Measurements from ENCODE around the gene ST3GAL2.
A peak's percentile ranks its signal among the peaks of the same experiment; 100 is the strongest.
"Not testable (repeated sequence)": the region's sequence is repeated elsewhere in the genome, so short reads cannot be mapped to it uniquely, and the experiment has no call there.

Gene ST3GAL2

DNA sequence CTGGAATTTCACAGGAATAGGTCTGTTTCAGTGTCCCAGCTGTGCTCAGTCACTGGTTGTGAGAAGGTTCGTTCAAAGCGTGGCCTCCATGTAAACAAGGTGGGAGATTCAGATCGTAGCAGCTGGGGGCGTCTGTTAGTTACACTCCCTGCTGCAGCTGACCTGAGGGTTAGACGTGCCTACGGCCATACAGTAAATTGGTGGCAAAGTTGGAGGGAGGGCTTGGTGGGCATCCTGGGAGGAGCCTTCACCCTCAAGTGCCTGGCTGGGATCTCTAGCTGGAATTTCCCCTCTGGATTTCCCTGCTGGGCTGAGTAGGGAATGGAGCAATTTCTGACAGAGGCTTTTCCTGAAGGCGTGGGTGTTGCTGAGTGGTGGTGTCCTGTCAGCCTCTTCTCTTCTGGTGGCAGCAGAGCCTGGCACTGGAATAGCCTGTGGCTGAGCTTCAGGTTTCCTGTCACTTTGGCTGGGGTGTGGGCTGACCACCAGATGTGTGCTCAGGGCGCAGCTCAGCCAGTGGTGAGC lies 21.9 kb upstream of the ST3GAL2 start:
- no peak for DNase-seq (ENCODE audit: low read depth)
- H3K4me3 ChIP-seq (ENCODE audit: control insufficient read depth, low read depth, low read length): no peak overlapping the region
- TF ChIP-seq, protein P1, sequence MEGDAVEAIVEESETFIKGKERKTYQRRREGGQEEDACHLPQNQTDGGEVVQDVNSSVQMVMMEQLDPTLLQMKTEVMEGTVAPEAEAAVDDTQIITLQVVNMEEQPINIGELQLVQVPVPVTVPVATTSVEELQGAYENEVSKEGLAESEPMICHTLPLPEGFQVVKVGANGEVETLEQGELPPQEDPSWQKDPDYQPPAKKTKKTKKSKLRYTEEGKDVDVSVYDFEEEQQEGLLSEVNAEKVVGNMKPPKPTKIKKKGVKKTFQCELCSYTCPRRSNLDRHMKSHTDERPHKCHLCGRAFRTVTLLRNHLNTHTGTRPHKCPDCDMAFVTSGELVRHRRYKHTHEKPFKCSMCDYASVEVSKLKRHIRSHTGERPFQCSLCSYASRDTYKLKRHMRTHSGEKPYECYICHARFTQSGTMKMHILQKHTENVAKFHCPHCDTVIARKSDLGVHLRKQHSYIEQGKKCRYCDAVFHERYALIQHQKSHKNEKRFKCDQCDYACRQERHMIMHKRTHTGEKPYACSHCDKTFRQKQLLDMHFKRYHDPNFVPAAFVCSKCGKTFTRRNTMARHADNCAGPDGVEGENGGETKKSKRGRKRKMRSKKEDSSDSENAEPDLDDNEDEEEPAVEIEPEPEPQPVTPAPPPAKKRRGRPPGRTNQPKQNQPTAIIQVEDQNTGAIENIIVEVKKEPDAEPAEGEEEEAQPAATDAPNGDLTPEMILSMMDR (conservative IDR thresholded peaks at IDR 0.05; ENCODE audit: control insufficient read depth, insufficient read depth, low read depth, low read length): no peak

DNA sequence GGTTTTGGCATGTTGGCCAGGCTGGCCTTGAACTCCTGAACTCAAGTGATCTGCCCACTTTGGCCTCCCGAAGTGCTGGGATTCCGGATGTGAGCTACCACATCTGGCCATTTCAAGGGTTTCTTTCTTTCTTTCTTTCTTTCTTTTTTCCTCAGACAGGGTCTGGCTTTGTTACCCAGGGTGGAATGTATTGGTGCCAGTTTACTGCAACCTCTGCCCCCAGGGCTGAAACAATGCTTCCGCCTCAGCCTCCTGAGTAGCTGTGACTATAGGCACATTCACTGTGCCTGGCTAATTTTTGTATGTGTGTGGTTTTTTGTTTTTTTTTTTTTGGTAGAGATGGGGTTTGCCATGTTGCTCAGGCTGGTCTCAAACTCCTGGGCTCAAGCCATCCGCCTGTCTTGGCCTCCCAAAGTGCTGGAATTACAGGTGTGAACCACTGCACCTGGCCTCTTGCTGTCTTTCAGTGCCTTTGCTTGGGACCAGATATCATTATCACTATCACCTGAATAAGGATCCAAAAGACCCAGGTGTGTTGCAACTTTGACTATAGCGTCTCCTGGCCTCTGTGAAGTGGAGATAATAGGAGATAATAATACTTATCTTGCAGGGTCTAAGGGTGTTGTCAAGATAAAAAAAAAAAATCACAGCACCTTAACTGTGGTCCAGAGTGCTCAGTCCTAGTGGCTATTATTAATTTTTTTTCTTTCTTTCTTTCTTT lies 18.7 kb upstream of the ST3GAL2 start:
- TF ChIP-seq, protein P1 (conservative IDR thresholded peaks at IDR 0.05; ENCODE audit: control insufficient read depth, insufficient read depth, low read depth, low read length): no peak
- DNase-seq (ENCODE audit: low read depth): no peak
- H3K4me3 ChIP-seq (ENCODE audit: control insufficient read depth, low read depth, low read length): no peak overlapping the region

DNA sequence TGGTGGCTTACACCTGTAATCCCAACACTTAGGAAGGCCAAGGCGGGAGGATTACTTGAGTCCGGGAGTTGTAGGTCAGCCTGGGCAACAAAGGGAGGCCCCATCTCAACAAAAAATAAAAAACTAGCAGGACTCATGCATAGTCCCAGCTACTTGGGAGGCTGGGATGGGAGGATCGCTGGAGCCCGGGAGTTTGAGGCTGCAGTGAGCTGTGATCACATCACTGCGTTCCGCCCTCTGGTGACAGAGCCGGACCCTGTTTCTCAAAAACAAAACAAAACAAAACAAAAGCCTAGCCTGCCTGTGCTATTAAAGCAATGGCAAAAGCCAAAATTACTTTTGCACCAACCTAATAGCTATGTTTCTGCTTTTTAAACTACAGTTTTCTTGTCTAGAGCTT lies 17.0 kb upstream of the ST3GAL2 start:
- no peak for DNase-seq (ENCODE audit: low read depth)
- no peak overlapping the region for H3K4me3 ChIP-seq (ENCODE audit: control insufficient read depth, low read depth, low read length)
- TF ChIP-seq, protein P1 (conservative IDR thresholded peaks at IDR 0.05; ENCODE audit: control insufficient read depth, insufficient read depth, low read depth, low read length): no peak

DNA sequence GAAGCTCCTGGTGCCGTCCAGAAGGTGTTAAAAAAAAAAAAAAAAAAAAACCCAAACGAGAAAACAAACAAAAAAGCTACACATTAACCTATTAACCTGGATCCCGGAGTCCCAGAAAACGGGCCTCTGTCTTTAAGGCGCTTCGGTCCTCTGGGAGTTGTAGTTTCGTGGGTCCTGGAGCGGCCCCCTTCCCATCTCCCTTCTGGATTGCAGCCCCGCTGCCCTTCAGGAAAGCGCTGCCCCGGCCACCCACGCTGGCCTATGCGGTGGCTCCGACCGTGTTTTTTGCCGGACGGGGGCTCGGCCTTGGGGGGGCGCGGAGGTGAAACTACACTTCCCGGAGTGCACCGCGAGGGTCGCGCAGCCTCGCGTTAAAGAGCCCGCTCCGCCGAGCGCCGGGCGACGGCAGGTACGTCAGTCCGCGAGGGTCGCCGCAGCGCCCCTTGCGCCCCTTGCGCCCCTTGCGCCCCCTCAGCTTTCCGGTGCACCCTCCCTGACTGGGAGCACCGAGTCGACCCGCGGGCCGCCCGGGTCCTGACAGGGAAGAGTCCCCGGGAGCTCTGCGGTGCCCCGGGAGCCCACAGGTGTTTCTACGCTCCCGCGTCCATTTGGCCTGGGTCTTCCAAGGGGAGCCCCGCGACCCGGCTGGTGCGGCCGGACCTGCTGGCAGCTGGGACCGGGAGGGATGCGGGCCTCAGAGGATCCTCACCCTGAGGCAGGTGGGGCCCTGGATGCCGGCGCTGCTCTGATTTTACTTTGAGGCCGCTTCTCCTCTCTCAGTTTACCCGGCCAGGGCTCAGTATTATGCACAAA lies 15.5 kb upstream of the ST3GAL2 start, which contains the start of gene FCSK:
Gene FCSK (plus strand): TSS at position 374 of the 813 bp plus-strand sequence. CDS start 8,596 bp downstream, outside the sequence.
- DNase-seq (ENCODE audit: low read depth): peak; percentile 63
- peak within 1 kb of the TSS; percentile 85 for H3K4me3 ChIP-seq (ENCODE audit: control insufficient read depth, low read depth, low read length)
- TF ChIP-seq, protein P1 (conservative IDR thresholded peaks at IDR 0.05; ENCODE audit: control insufficient read depth, insufficient read depth, low read depth, low read length): no peak

DNA sequence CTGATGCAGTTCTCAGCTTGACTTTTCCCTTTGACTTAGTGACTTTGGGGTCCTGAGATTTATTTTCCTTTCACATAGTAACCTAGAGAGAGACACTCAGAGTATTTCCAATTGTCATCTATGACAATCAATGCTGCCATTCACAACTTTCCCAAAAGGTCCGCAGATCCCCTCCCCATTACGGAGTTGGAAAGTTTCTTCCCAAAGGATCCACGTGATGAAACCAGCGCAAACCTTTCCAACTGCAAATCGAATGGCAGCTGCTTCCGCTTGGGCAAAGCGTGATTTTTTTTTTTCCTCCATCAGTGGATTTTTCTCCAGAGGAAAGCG lies 15.0 kb upstream of the ST3GAL2 start:
- H3K4me3 ChIP-seq (ENCODE audit: control insufficient read depth, low read depth, low read length): peak overlapping the region; percentile 85
- TF ChIP-seq, protein P1 (conservative IDR thresholded peaks at IDR 0.05; ENCODE audit: control insufficient read depth, insufficient read depth, low read depth, low read length): no peak
- DNase-seq (ENCODE audit: low read depth): no peak

DNA sequence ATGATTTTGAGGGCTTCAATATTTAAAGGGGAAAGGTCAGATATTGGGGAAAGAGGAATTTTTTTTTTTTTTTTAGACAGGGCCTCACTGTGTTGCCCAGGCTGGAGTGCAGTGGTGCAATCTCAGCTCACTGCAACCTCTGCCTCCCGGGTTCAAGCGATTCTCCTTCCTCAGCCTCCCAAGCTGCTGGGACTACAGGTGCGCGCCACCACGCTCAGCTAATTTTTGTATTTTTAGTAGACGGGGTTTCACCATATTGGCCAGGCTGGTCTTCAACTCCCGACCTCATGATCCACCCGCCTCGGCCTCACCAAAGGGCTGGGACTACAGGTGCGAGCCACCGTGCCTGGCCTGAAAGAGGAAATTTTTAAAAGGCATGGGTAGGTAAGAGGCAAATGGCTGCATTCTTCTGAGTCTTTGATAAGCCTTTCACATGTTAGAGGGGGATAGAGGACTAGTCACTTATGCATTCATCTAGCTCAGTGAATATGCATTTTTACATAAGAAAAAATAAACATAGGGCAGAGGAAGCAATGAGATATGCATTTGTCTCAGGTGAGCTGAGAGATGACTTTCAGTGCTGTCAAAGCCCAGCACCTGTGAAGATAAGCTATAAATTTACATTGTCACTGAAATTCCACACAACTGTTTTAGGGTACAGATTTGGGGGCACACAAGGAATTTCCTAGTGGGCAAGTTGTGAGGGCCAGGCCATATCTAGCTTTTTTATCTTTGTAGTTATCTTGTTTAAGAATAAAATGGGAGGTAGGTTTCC lies 14.4 kb upstream of the ST3GAL2 start:
- H3K4me3 ChIP-seq (ENCODE audit: control insufficient read depth, low read depth, low read length): peak overlapping the region; percentile 85
- TF ChIP-seq, protein P1 (conservative IDR thresholded peaks at IDR 0.05; ENCODE audit: control insufficient read depth, insufficient read depth, low read depth, low read length): no peak
- no peak for DNase-seq (ENCODE audit: low read depth)

DNA sequence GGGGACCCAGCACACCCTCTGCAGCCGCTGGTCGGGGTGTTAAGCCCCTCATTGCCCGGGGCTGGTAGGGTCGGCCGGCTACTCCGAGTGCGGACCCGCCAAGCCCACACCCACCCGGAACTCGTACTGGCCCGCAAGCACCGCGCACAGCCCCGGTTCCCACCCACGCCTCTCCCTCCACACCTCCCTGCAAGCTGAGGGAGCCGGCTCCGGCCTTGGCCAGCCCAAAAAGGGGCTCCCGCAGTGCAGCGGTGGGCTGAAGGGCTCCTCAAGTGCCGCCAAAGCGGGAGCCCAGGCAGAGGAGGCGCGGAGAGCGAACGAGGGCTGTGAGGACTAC lies 12.1 kb upstream of the ST3GAL2 start:
- peak overlapping the region; percentile 15 for H3K4me3 ChIP-seq (ENCODE audit: control insufficient read depth, low read depth, low read length)
- not testable (repeated sequence) for DNase-seq (ENCODE audit: low read depth)

DNA sequence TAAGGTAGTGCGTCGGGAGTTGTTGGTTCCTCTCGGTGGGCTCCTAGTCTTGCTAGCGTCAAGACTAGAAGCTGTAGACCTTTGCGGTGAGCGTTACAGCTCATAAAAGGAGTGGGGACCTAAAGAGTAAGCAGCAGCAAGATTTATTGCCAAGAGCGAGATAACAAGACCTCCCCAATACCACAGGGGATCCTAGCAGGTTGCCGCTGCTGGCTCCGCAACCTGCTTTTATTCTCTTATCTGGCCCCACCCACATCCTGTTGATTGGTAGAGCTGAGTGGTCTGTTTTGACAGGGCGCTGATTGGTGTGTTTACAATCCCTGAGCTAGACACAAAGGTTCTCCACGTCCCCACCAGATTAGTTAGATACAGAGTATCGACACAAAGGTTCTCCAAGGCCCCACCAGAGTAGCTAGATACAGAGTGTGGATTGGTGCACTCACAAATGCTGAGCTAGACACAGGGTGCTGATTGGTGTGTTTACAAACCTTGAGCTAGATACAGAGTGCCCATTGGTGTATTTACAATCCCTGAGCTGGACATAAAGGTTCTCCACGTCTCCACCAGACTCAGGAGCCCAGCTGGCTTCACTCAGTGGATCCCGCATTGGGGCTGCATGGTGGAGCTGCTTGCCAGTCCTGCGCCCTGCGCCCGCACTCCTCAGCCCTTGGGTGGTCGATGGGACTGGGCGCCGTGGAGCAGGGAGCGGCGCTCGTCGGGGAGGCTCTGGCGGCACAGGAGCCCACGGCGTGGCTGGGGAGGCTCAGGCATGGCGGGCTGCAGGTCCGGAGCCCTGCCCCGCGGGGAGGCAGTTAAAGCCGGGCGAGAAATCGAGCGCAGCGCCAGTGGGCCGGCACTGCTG lies 11.5 kb upstream of the ST3GAL2 start:
- not testable (repeated sequence) for DNase-seq (ENCODE audit: low read depth)

More for the DNA sequence above, 11.5 kb upstream of the ST3GAL2 start:
- peak overlapping the region; percentile 15 for H3K4me3 ChIP-seq (ENCODE audit: control insufficient read depth, low read depth, low read length)

All from fibroblast of mammary gland (primary cell).